HEK293 (cell line): ENCODE results near the gene WWOX.
A peak's percentile ranks its signal among the peaks of the same experiment; 100 is the strongest.

Experiments used
- CTCF ChIA-PET: fragments of 350-600 bp; formaldehyde crosslinking; extraction: SDS; loops from one replicate; lab custom pipeline; 2021; ENCODE audit warnings: antibody characterized with exemption; lab: Yijun Ruan, JAX
- POLR2A ChIA-PET: fragments of 300-600 bp; formaldehyde crosslinking; extraction: SDS; loops from one replicate; lab custom pipeline; 2020; ENCODE audit warnings: antibody characterized with exemption, inconsistent platforms; lab: Yijun Ruan, JAX
- H3K27ac ChIP-seq: fragments of 200-500 bp; sonication (Bioruptor generic); 2 replicates; pipeline ENCODE4 v1.5.1; 2014; ENCODE audit warnings: low read depth, low read length, control low read depth, inconsistent platforms; ENCODE audit errors: extremely low read depth
- H3K36me3 ChIP-seq, 2 experiments: fragments of 200-500 bp in 1 of 2; sonication (Bioruptor generic) in 1 of 2; 1 replicate in 1 of 2; 2 replicates in 1 of 2; pipeline ENCODE4 v1.5.1; 2014 to 2017; ENCODE audit warnings: inconsistent platforms in 2 of 2, low read length in 2 of 2; ENCODE audit not compliant: control insufficient read depth in 2 of 2, insufficient read depth in 1 of 2
- H3K4me1 ChIP-seq: fragments of 200-500 bp; sonication (Bioruptor generic); 2 replicates; pipeline ENCODE4 v1.5.1; 2014; ENCODE audit warnings: mild to moderate bottlenecking, low read length, inconsistent platforms; ENCODE audit not compliant: control insufficient read depth, insufficient read depth
- H3K4me3 ChIP-seq: 2 replicates; pipeline ENCODE4 v1.5.1; 2011; ENCODE audit warnings: low read depth, mild to moderate bottlenecking, control low read depth, low read length, moderate library complexity
- H3K9me3 ChIP-seq: fragments of 200-500 bp; sonication (Bioruptor generic); 2 replicates; pipeline ENCODE4 v1.5.1; 2014; ENCODE audit warnings: low read depth, low read length, inconsistent platforms; ENCODE audit not compliant: control insufficient read depth, insufficient read depth
- EGR2 ChIP-seq: fragments of 450-650 bp; formaldehyde crosslinking; IDR thresholded peaks from 2 replicates; pipeline ENCODE4 v1.5.1; 2016; ENCODE audit warnings: low read depth, missing biosample characterization, missing genetic modification characterization
- FEZF1 ChIP-seq: fragments of 450-650 bp; formaldehyde crosslinking; IDR thresholded peaks from 2 replicates; pipeline ENCODE4 v1.5.1; 2016; ENCODE audit warnings: missing biosample characterization, missing genetic modification characterization
- HOXD13 ChIP-seq: sonication (generic); formaldehyde crosslinking; IDR thresholded peaks from 2 replicates; pipeline ENCODE4 v1.8.0; 2022; ENCODE audit warnings: missing genetic modification reagents, borderline replicate concordance
- PRDM4 ChIP-seq: fragments of 450-650 bp; formaldehyde crosslinking; IDR thresholded peaks from 2 replicates; pipeline ENCODE4 v1.5.1; 2017; ENCODE audit warnings: missing biosample characterization, missing genetic modification characterization
- SP2 ChIP-seq: fragments of 450-650 bp; formaldehyde crosslinking; IDR thresholded peaks from 2 replicates; pipeline ENCODE4 v1.5.1; 2016; ENCODE audit warnings: missing biosample characterization, missing genetic modification characterization
- YY1 ChIP-seq: fragments of 450-650 bp; formaldehyde crosslinking; IDR thresholded peaks from 2 replicates; pipeline ENCODE4 v1.5.1; 2018; ENCODE audit warnings: missing biosample characterization, missing genetic modification characterization
- ZBTB17 ChIP-seq: fragments of 450-650 bp; formaldehyde crosslinking; IDR thresholded peaks from 2 replicates; pipeline ENCODE4 v1.5.1; 2016; ENCODE audit warnings: missing biosample characterization, missing genetic modification characterization
- ZBTB8A ChIP-seq: fragments of 450-650 bp; formaldehyde crosslinking; IDR thresholded peaks from 2 replicates; pipeline ENCODE4 v1.5.1; 2016; ENCODE audit warnings: missing biosample characterization, missing genetic modification characterization
- ZFHX2 ChIP-seq: fragments of 450-650 bp; formaldehyde crosslinking; conservative IDR thresholded peaks from 2 replicates; pipeline ENCODE4 v1.5.1; 2016; ENCODE audit warnings: missing biosample characterization, missing genetic modification characterization
- ZIC2 ChIP-seq: fragments of 450-650 bp; formaldehyde crosslinking; IDR thresholded peaks from 2 replicates; pipeline ENCODE4 v1.5.1; 2016; ENCODE audit warnings: missing biosample characterization, missing genetic modification characterization
- ZNF10 ChIP-seq: fragments of 450-650 bp; formaldehyde crosslinking; IDR thresholded peaks from 2 replicates; pipeline ENCODE4 v1.5.1; 2017; ENCODE audit warnings: missing biosample characterization, missing genetic modification characterization
- ZNF155 ChIP-seq: fragments of 450-650 bp; formaldehyde crosslinking; IDR thresholded peaks from 2 replicates; pipeline ENCODE4 v1.5.1; 2016; ENCODE audit warnings: missing biosample characterization, missing genetic modification characterization
- ZNF16 ChIP-seq: fragments of 450-650 bp; formaldehyde crosslinking; IDR thresholded peaks from 2 replicates; pipeline ENCODE4 v1.5.1; 2016; ENCODE audit warnings: low read depth, missing biosample characterization, missing genetic modification characterization
- ZNF202 ChIP-seq: fragments of 450-650 bp; formaldehyde crosslinking; IDR thresholded peaks from 2 replicates; pipeline ENCODE4 v1.5.1; 2016; ENCODE audit warnings: missing biosample characterization, missing genetic modification characterization, borderline replicate concordance
- ZNF223 ChIP-seq: fragments of 450-650 bp; formaldehyde crosslinking; IDR thresholded peaks from 2 replicates; pipeline ENCODE4 v1.5.1; 2016; ENCODE audit warnings: missing biosample characterization, missing genetic modification characterization
- ZNF239 ChIP-seq: fragments of 450-650 bp; formaldehyde crosslinking; IDR thresholded peaks from 2 replicates; pipeline ENCODE4 v1.5.1; 2016; ENCODE audit warnings: missing biosample characterization, missing genetic modification characterization
- ZNF24 ChIP-seq: fragments of 450-650 bp; formaldehyde crosslinking; IDR thresholded peaks from 2 replicates; pipeline ENCODE4 v1.5.1; 2016; ENCODE audit warnings: missing biosample characterization, missing genetic modification characterization
- ZNF335 ChIP-seq: fragments of 450-650 bp; formaldehyde crosslinking; conservative IDR thresholded peaks from 2 replicates; pipeline ENCODE4 v1.5.1; 2016; ENCODE audit warnings: missing biosample characterization, missing genetic modification characterization
- ZNF423 ChIP-seq: fragments of 450-650 bp; formaldehyde crosslinking; IDR thresholded peaks from 2 replicates; pipeline ENCODE4 v1.5.1; 2016; ENCODE audit warnings: missing biosample characterization, missing genetic modification characterization
- ZNF561 ChIP-seq: fragments of 450-650 bp; IDR thresholded peaks from 2 replicates; pipeline ENCODE4 v1.5.1; 2018; ENCODE audit warnings: missing biosample characterization, missing genetic modification characterization, borderline replicate concordance
- ZNF610 ChIP-seq: fragments of 450-650 bp; formaldehyde crosslinking; IDR thresholded peaks from 2 replicates; pipeline ENCODE4 v1.5.1; 2016; ENCODE audit warnings: missing biosample characterization, missing genetic modification characterization, borderline replicate concordance
- ZNF701 ChIP-seq: fragments of 450-650 bp; formaldehyde crosslinking; IDR thresholded peaks from 2 replicates; pipeline ENCODE4 v1.5.1; 2016; ENCODE audit warnings: missing biosample characterization, missing genetic modification characterization
- ZNF768 ChIP-seq: fragments of 450-650 bp; formaldehyde crosslinking; IDR thresholded peaks from 2 replicates; pipeline ENCODE4 v1.5.1; 2018; ENCODE audit warnings: missing biosample characterization, mild to moderate bottlenecking, missing genetic modification characterization

WWOX gene

GRCh38 chr16:78100112-78100467 is 636 bp downstream of the WWOX start (continued):
- no peak for TF ChIP-seq PRDM4 (tag by site-specific recombination)

GRCh38 chr16:78102122-78102660 is 2.7 kb downstream of the WWOX start:
- TF ChIP-seq ZNF223 (tag by site-specific recombination), result no peak
- TF ChIP-seq ZNF423, result no peak
- TF ChIP-seq, all 188 proteins: peak for 0
- ChIA-PET CTCF (interaction anchor here (0.6 to 1.3 kb wide), 2 partner anchors 99 to 805 kb away, joined by 3 read pairs; no protein-coding TSS in a partner anchor), POLR2A (no interaction called here)
- H3K36me3 ChIP-seq, result peaks cover 0 to 8% of the 10 kb centered on the region in 2 experiments; a peak in 2 of 3 replicates
- H3K9me3 ChIP-seq, result no peaks in the 10 kb centered on the region
- no peak overlapping the region for H3K27ac ChIP-seq
- H3K4me1 ChIP-seq, result 0 out of 2 replicates have a peak, but pooled peaks cover 2% of the 10 kb centered on the region
- H3K4me3 ChIP-seq, result no peak overlapping the region

GRCh38 chr16:78102865-78103264 is 3.4 kb downstream of the WWOX start:
- H3K36me3 ChIP-seq, result peaks cover 0 to 8% of the 10 kb centered on the region in 2 experiments; a peak in 2 of 3 replicates
- TF ChIP-seq ZNF24 (tag by site-specific recombination), result no peak
- TF ChIP-seq ZNF701 (tag by site-specific recombination), result no peak
- peak; percentile 33; the same call in 1 of the 2 replicates for TF ChIP-seq EGR2 (tag by site-specific recombination)
- 0 out of 2 replicates have a peak, but pooled peaks have one; percentile 29 for TF ChIP-seq ZFHX2 (tag by site-specific recombination)
- TF ChIP-seq ZIC2, result peak; percentile 33
- no peak overlapping the region for H3K27ac ChIP-seq
- ChIA-PET CTCF (no interaction called here), POLR2A (no interaction called here)
- no peaks in the 10 kb centered on the region for H3K9me3 ChIP-seq
- H3K4me3 ChIP-seq, result no peak overlapping the region
- 0 out of 2 replicates have a peak, but pooled peaks cover 2% of the 10 kb centered on the region for H3K4me1 ChIP-seq

- H3K36me3 ChIP-seq, result peaks cover 14 to 19% of the 10 kb centered on the region in 2 experiments; a peak in 2 of 3 replicates
- H3K4me1 ChIP-seq, result no peaks in the 10 kb centered on the region
- ChIA-PET POLR2A (interaction anchor here (0.7 kb wide), 1 partner anchor 49 kb away, joined by 7 read pairs; no protein-coding TSS in a partner anchor), CTCF (no interaction called here)
- H3K9me3 ChIP-seq, result no peaks in the 10 kb centered on the region
- H3K4me3 ChIP-seq, result no peak overlapping the region
- no peak overlapping the region; the same call in 1 of the 2 replicates for H3K27ac ChIP-seq
- TF ChIP-seq ZNF335 (tag by site-specific recombination), result peak; percentile 78
- 0 out of 2 replicates have a peak, but pooled peaks have one; percentile 43 for TF ChIP-seq ZNF561 (tag by site-specific recombination)
- TF ChIP-seq ZBTB8A (tag by site-specific recombination), result peak; percentile 73
- TF ChIP-seq HOXD13, result no peak
- TF ChIP-seq FEZF1 (tag by site-specific recombination), result peak; percentile 73
- TF ChIP-seq ZNF10, result 0 out of 2 replicates have a peak, but pooled peaks have one; percentile 12
- TF ChIP-seq ZNF202 (tag by site-specific recombination), result no peak
- TF ChIP-seq, all 188 proteins: peak for 5
Measured at GRCh38 chr16:78105517-78105916, 6.1 kb downstream of the WWOX start.

- ChIA-PET CTCF (no interaction called here), POLR2A (no interaction called here)
- TF ChIP-seq SP2 (tag by site-specific recombination), result no peak
- no peak for TF ChIP-seq ZNF155 (tag by site-specific recombination)
- no peak for TF ChIP-seq ZBTB17 (tag by site-specific recombination)
- TF ChIP-seq ZNF768, result no peak
- no peak for TF ChIP-seq YY1 (tag by site-specific recombination)
- no peak for TF ChIP-seq ZNF701 (tag by site-specific recombination)
- no peak for TF ChIP-seq ZNF16 (tag by site-specific recombination)
- TF ChIP-seq ZNF239 (tag by site-specific recombination), result no peak
- no peak for TF ChIP-seq ZNF610 (tag by site-specific recombination)
- H3K4me3 ChIP-seq, result no peak overlapping the region
- H3K27ac ChIP-seq, result no peak overlapping the region
- peaks cover 15 to 28% of the 10 kb centered on the region in 2 experiments; a peak in 2 of 3 replicates for H3K36me3 ChIP-seq
- H3K4me1 ChIP-seq, result no peaks in the 10 kb centered on the region
- no peaks in the 10 kb centered on the region for H3K9me3 ChIP-seq
Measured at GRCh38 chr16:78106686-78107085, 7.2 kb downstream of the WWOX start.
